ENCODE data around the gene RGN.
"Not testable (repeated sequence)": the region's sequence is repeated elsewhere in the genome, so short reads cannot be mapped to it uniquely, and the experiment has no call there.

The RGN gene

GRCh38 chrX:47116551-47117110 lies 38.4 kb downstream of the RGN start:
- not testable (repeated sequence) for DNase-seq (ENCODE audit: low spot score)

- not testable (repeated sequence) for DNase-seq (ENCODE audit: low spot score)
These were observed 46.2 kb downstream of the RGN start for GRCh38 chrX:47124466-47124865.

GRCh38 chrX:47129157-47129898 lies 51.1 kb downstream of the RGN start:
- peak; percentile 96 for DNase-seq (ENCODE audit: low spot score)

- DNase-seq (ENCODE audit: low spot score) = no peak
These were observed 51.7 kb downstream of the RGN start for GRCh38 chrX:47129899-47130358.

GRCh38 chrX:47133493-47133892 lies 55.2 kb downstream of the RGN start:
- DNase-seq (ENCODE audit: low spot score) = no peak

GRCh38 chrX:47135650-47136049 lies 57.4 kb downstream of the RGN start:
- DNase-seq (ENCODE audit: low spot score) = not testable (repeated sequence)

- no peak for DNase-seq (ENCODE audit: low spot score)
These were observed 59.9 kb downstream of the RGN start for GRCh38 chrX:47138171-47138570.
